NCI-H82 (cell line): Measurements from ENCODE around the gene RPUSD1.
"Not testable (repeated sequence)": the region's sequence is repeated elsewhere in the genome, so short reads cannot be mapped to it uniquely, and the experiment has no call there.

Experiments
- DNase-seq: peaks from one replicate; lab custom pipeline; 2025; lab: John Stamatoyannopoulos, UW

RPUSD1 gene

GRCh38 chr16:787978-788398 lies at the start of gene RPUSD1:
RPUSD1 (minus strand) TSS chr16:788381; CDS start chr16:787737, 644 bp downstream.
- DNase-seq = peak; percentile 57

GRCh38 chr16:836822-837221 lies 48.6 kb upstream of the RPUSD1 start:
- not testable (repeated sequence) for DNase-seq

- no peak for DNase-seq
Measured at GRCh38 chr16:836221-836620, 48.0 kb upstream of the RPUSD1 start.

- DNase-seq = no peak
Measured at GRCh38 chr16:835373-835772, 47.2 kb upstream of the RPUSD1 start.

GRCh38 chr16:833411-833810 lies 45.2 kb upstream of the RPUSD1 start:
- DNase-seq = no peak

- DNase-seq = no peak
Measured at GRCh38 chr16:832652-833336, 44.6 kb upstream of the RPUSD1 start.

GRCh38 chr16:831571-832413 lies 43.6 kb upstream of the RPUSD1 start:
- DNase-seq = no peak

- no peak for DNase-seq
Measured at GRCh38 chr16:830871-831570, 42.8 kb upstream of the RPUSD1 start.

GRCh38 chr16:830107-830870 lies 42.1 kb upstream of the RPUSD1 start:
- no peak for DNase-seq

- DNase-seq = no peak
Measured at GRCh38 chr16:828891-829290, 40.7 kb upstream of the RPUSD1 start.

GRCh38 chr16:827513-827912 lies 39.3 kb upstream of the RPUSD1 start:
- no peak for DNase-seq

GRCh38 chr16:825341-826061 lies 37.3 kb upstream of the RPUSD1 start:
- DNase-seq = no peak

- no peak for DNase-seq
Measured at GRCh38 chr16:824601-825000, 36.4 kb upstream of the RPUSD1 start.

GRCh38 chr16:824194-824593 lies 36.0 kb upstream of the RPUSD1 start:
- DNase-seq = no peak

- no peak for DNase-seq
Measured at GRCh38 chr16:822909-823297, 34.7 kb upstream of the RPUSD1 start.

- DNase-seq = no peak
Measured at GRCh38 chr16:822174-822908, 34.2 kb upstream of the RPUSD1 start.

- no peak for DNase-seq
Measured at GRCh38 chr16:821751-822150, 33.6 kb upstream of the RPUSD1 start.

- no peak for DNase-seq
Measured at GRCh38 chr16:820748-821147, 32.6 kb upstream of the RPUSD1 start.

GRCh38 chr16:820044-820408 lies 31.8 kb upstream of the RPUSD1 start:
- not testable (repeated sequence) for DNase-seq

GRCh38 chr16:819336-820043 lies 31.3 kb upstream of the RPUSD1 start:
- no peak for DNase-seq
